Middle frontal gyrus (tissue), 1 donor: ENCODE measurements around the gene SLC37A1.

ENCODE experiments used
- DNase-seq: peaks from one replicate; pipeline ENCODE4 v3.0.0-alpha.2; 2015; ENCODE audit warnings: low spot score; ENCODE audit errors: extremely low spot score

The SLC37A1 gene

DNA sequence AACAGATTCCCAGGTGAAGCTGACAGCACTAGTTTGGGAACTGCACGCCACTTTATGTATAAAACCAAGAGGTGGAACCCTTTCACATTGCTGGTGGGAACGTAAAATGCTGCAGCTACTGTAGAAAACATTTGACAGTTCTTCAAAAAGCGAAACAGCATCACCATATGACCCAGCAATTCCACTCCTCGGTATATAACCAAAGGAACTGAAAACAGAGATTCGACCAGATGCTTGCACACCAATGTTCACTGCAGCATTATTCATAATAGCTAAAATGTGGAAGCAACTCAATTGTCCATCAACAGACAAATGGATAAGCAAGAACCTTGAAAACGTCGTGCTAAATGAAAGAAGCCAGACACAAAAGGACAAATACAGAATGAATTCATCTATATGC lies 35.1 kb upstream of the SLC37A1 start:
- DNase-seq: no peak

DNA sequence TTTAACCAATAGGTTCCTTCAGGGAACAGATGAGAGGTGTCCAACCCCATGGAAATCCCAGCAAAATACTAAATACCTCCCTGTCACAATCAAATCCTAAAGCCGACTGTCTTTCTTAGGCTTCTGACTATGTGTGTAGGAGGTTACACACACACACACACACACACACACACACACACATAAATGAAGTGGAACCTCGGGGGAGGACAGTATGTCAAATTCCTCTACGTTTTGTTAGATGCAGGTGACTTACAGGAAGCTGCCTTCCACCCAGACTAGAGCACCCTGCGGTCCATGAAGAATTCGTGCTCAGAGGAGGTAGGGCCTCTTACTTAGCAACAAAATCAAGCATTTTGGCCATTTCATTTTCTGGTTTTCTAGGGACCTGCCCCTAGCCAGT lies 34.1 kb upstream of the SLC37A1 start:
- DNase-seq: no peak

GRCh38 chr21:42480736-42481135 lies 32.9 kb upstream of the SLC37A1 start:
- no peak for DNase-seq

GRCh38 chr21:42481169-42481568 lies 32.5 kb upstream of the SLC37A1 start:
- no peak for DNase-seq

GRCh38 chr21:42484966-42485365 lies 28.7 kb upstream of the SLC37A1 start:
- DNase-seq: no peak

GRCh38 chr21:42486072-42486471 lies 27.6 kb upstream of the SLC37A1 start:
- DNase-seq: no peak

GRCh38 chr21:42486531-42486930 lies 27.1 kb upstream of the SLC37A1 start:
- no peak for DNase-seq

DNA sequence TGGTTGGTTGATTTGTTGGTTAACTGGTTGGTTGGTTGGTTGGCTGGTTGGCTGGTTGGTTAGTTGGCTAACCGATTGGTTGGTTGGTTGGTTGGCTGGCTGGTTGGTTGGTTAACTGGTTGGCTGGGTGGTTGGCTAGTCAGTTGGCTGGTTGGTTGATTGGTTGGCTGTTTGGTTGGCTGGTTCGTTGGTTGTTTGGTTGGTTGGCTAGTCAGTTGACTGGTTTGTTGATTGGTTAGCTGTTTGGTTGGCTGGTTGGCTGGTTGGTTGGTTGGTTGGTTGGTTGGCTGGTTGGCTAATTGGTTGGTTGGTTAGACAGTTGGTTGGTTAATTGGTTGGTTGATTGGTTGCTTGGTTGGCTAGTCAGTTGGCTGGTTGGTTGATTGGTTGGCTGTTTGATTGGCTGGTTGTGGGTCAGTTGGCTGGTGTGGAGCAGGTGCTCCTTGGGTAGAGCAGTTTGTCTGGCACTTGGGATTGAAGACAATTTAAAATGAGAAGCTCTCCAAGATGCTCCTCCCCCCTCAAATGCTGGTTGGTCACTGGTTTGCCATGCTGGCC lies 24.6 kb upstream of the SLC37A1 start:
- DNase-seq: no peak

DNA sequence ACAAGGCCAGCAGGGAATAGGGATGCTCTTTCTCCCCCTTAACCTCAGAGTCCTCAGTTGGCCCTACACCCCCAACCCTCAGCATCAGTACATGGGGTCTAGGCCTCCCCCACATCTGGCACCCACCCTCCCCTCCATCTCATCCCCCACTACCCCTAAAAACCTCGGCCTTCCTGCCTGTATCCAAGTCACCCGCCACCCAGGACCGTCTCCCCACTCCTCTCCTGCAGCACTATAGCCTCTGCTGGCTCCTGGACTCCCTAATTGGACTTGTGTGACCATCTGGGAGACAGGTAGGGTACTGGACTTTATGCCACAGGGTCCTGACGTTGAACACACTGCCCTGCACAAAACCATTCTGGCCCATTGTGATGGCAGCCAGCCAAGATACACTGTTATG lies 23.7 kb upstream of the SLC37A1 start:
- DNase-seq: no peak

DNA sequence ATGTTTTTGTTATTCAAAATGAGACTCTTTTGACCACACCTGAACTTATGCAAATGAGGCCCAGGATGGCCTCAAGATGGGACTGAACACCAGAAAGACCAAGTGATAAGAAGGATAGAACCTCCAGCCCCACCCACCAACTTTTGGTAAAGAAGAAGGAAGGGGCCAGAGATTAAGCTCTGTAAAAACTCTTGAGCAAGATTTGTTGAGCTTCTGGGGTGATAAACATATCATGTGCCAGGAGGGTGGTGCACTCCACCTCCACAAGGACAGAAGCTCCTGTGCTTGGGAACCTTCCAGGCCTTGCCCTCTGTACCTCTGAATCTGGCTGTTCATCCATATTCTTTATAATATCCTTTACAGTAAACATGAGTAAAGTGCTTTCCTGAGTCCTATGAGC lies 22.9 kb upstream of the SLC37A1 start:
- DNase-seq: no peak

GRCh38 chr21:42491328-42491727 lies 22.3 kb upstream of the SLC37A1 start:
- no peak for DNase-seq

DNA sequence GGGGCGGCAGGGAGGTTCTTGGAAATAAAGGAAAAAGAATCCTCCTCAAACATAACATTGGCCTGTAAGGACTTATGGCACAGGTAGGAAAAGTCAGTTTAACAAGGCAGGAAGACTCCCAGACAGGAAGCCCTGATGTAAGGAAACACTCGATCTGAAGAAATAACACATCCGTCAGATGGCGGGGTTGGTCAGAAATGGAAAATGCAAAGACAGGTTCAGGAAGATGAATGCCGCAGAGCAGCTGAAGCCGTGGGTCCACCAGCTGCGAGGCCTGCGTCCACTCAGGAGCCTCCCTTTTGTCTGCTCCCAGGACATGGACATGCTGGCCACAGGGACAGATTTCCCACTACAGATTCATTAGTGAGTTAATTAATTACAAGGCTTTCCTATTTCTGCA lies 21.5 kb upstream of the SLC37A1 start:
- DNase-seq: no peak

GRCh38 chr21:42493109-42494060 lies 20.3 kb upstream of the SLC37A1 start:
- no peak for DNase-seq

- DNase-seq: no peak
Measured at GRCh38 chr21:42495027-42495426, 18.6 kb upstream of the SLC37A1 start.

- no peak for DNase-seq
Measured at GRCh38 chr21:42495765-42496119, 17.9 kb upstream of the SLC37A1 start.

DNA sequence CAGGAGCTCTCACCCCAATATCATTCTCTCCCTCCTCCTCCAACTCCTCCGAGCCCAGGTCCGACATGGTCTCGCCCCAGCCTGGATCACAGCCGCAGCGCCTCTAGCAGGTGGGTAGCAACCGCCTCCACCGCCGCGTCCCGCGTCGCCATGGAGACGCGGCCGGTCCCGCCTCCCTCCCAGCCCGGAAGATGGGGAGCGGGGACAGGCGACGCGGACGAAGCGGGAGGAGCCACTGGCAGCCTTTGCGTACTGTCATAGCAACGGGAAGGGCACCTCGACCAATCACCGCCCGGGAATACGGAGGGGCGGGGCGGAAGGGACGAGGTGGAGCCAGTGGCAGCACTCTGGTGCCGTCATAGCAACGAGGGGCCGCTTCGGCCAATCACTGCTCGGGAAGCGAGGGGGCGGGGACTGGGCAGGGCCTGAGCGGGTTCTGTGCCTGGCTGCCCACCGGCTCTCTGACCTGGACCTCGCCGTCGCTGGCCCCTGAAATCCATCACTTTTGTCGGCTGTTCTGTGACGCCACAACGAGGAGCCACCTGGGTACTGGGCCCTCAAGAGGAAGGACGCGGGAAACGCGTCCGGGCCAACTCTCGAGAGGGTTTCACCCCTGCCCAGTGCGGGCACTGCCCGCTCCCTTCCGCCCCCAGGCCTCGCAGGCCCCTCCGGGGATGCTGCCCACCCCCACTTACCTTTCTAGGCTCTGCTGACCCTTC lies 17.4 kb upstream of the SLC37A1 start, which contains the start of gene RSPH1:
Gene RSPH1, minus strand, starts transcription at position 105 of the 719 bp plus-strand sequence. Its CDS starts 38 bp downstream, at position 67.
- DNase-seq: peak; percentile 99

DNA sequence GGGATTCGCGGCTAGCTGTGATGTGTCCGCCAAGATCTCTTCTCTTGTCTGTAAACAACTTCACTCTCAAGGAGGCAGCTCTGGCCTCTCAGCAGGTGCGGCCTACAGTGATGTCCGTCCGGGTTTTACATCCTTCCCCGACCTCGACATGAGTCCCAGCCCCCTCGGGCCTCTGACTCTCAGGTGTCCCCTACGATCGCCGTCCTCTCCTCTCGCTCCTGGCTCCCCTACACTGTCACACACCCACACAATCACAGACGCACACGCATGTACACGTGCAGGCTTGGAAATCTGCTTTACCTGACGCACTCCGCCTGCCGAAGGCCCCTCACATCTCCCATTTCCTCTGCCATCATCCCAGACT lies 16.8 kb upstream of the SLC37A1 start:
- no peak for DNase-seq

GRCh38 chr21:42498012-42498411 lies 15.6 kb upstream of the SLC37A1 start:
- no peak for DNase-seq

GRCh38 chr21:42499444-42500112 lies 14.1 kb upstream of the SLC37A1 start:
- no peak for DNase-seq

GRCh38 chr21:42500225-42500624 lies 13.4 kb upstream of the SLC37A1 start:
- no peak for DNase-seq

DNA sequence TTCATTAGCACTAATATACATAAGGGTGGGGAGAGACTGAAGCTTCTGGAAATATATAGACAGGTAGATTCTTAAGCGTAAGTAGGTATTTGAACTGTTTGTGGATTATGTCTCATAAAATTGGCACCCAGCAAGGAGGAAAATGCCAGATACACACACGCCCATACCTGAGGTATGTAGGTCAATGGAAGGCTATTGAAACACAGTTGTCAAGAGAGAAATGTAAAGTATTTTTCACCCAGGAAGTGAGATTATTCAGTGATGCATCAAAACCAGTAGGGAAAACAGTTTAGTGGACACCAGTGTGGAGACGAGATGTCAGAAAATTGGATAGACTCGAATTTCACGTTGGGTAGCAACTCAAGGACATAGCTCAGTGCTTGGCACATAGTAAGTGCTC lies 12.9 kb upstream of the SLC37A1 start:
- DNase-seq: no peak

- no peak for DNase-seq
Measured at GRCh38 chr21:42503711-42504110, 9.9 kb upstream of the SLC37A1 start.
